Osteoblast (primary cell): Measurements from ENCODE around the gene PDCD1LG2. TPM values are rescaled to one million over a fixed set of nuclear protein-coding genes. Genes with fewer than 3 reads are reported as not detected.

Source experiments
- DNase-seq: peaks from one replicate; pipeline ENCODE4 v3.0.0; 2011; ENCODE audit warnings: low spot score, mixed read lengths; ENCODE audit not compliant: insufficient read length; ENCODE audit errors: missing footprints
- H2AFZ ChIP-seq: 2 replicates; pipeline ENCODE4 v1.6.0; 2011; ENCODE audit warnings: mild to moderate bottlenecking, low read length
- H3K27ac ChIP-seq: 2 replicates; pipeline ENCODE4 v1.5.1; 2011; ENCODE audit warnings: mild to moderate bottlenecking, low read depth, low read length, moderate library complexity
- H3K27me3 ChIP-seq: 2 replicates; pipeline ENCODE4 v1.6.0; 2012; ENCODE audit warnings: mild to moderate bottlenecking, control low read depth, inconsistent platforms, low read length, moderate library complexity; ENCODE audit not compliant: insufficient read depth
- H3K36me3 ChIP-seq: 2 replicates; pipeline ENCODE4 v1.5.1; 2011; ENCODE audit warnings: mild to moderate bottlenecking, low read length, control low read depth, moderate library complexity; ENCODE audit not compliant: insufficient read depth
- H3K4me1 ChIP-seq: 2 replicates; pipeline ENCODE4 v1.5.1; 2011; ENCODE audit warnings: mild to moderate bottlenecking, low read length, control low read depth, moderate library complexity; ENCODE audit not compliant: insufficient read depth
- H3K4me2 ChIP-seq: 2 replicates; pipeline ENCODE4 v1.6.0; 2011; ENCODE audit warnings: mild to moderate bottlenecking, low read length; ENCODE audit not compliant: insufficient read depth
- H3K4me3 ChIP-seq: fragments of 200-600 bp; sonication (generic); 3 replicates; pipeline ENCODE4 v1.5.1; 2012; ENCODE audit warnings: mild to moderate bottlenecking, low read length, inconsistent platforms; ENCODE audit not compliant: insufficient read depth
- H3K79me2 ChIP-seq: 2 replicates; pipeline ENCODE4 v1.6.0; 2012; ENCODE audit warnings: mild to moderate bottlenecking, low read length, control low read depth, inconsistent platforms; ENCODE audit not compliant: insufficient read depth
- H3K9me3 ChIP-seq: 2 replicates; pipeline ENCODE4 v1.5.1; 2011; ENCODE audit warnings: low read depth, low read length, control low read depth
- H4K20me1 ChIP-seq: 2 replicates; pipeline ENCODE4 v1.6.0; 2012; ENCODE audit warnings: mild to moderate bottlenecking, low read length, control low read depth; ENCODE audit not compliant: insufficient read depth
- CTCF ChIP-seq: IDR thresholded peaks from 2 replicates; pipeline ENCODE4 v1.5.1; 2011; ENCODE audit warnings: mild to moderate bottlenecking, low read depth, low read length, moderate library complexity; ENCODE audit errors: extremely low read depth
- total RNA-seq: library from RNA; depleted of rRNA; stranded (reverse); fragments of >200 nt; gene quantifications from 2 replicates; pipeline ENCODE4 v1.2.3, GENCODE V29; 2012

Gene PDCD1LG2
- total RNA-seq, 1 donor: 4.7 TPM

DNA sequence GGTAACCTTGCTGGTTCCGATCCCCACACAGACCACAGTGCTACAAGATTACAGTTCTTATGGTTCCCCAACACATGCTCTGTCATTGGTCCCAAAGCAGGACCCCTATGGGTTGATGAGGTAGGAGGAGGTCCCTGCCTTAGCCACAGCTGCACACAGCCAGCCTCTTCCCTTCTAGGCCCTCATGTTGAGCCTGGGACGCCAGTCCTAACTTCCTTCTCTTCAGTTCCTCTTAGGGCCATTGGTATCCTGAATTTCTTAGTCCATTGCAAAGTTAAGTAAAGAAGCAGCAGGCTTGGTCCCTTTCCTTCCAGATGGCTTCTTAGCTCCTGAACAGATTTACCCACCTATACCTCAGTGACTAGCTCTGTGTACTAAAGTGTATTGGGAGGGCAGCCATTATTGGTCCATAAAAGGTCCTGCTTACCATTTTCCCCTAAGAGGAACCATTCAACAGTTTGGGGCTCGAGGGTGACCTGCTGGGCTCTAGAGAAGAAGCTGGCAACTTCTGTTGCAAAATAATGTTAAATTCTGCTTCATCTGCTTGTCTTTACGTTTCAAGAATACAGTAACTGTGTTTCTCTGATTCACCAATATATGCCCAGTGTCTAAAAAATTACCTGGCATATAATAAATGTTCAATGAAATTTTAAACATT is 50.2 kb downstream of the PDCD1LG2 start:
- no peak for DNase-seq
- H3K27me3 ChIP-seq: no peaks in the 10 kb centered on the region
- TF ChIP-seq CTCF: no peak
- no peak overlapping the region for H3K4me3 ChIP-seq
- peaks cover 13% of the 10 kb centered on the region for H3K36me3 ChIP-seq
- H3K27ac ChIP-seq: no peak overlapping the region
- no peak overlapping the region for H2AFZ ChIP-seq
- H3K4me1 ChIP-seq: peaks cover 13% of the 10 kb centered on the region
- H3K9me3 ChIP-seq: no peaks in the 10 kb centered on the region
- H3K4me2 ChIP-seq: no peak overlapping the region
- H4K20me1 ChIP-seq: no peaks in the 10 kb centered on the region
- no peaks in the 10 kb centered on the region for H3K79me2 ChIP-seq

GRCh38 chr9:5561828-5562488 is 51.6 kb downstream of the PDCD1LG2 start:
- no peaks in the 10 kb centered on the region for H3K79me2 ChIP-seq
- H4K20me1 ChIP-seq: no peaks in the 10 kb centered on the region
- H3K4me2 ChIP-seq: no peak overlapping the region
- no peak for DNase-seq
- no peaks in the 10 kb centered on the region for H3K9me3 ChIP-seq
- H2AFZ ChIP-seq: no peak overlapping the region
- no peaks in the 10 kb centered on the region for H3K27me3 ChIP-seq
- peaks cover 13% of the 10 kb centered on the region for H3K36me3 ChIP-seq
- no peak overlapping the region for H3K27ac ChIP-seq
- H3K4me3 ChIP-seq: no peak overlapping the region
- no peak for TF ChIP-seq CTCF
- peaks cover 13% of the 10 kb centered on the region for H3K4me1 ChIP-seq

DNA sequence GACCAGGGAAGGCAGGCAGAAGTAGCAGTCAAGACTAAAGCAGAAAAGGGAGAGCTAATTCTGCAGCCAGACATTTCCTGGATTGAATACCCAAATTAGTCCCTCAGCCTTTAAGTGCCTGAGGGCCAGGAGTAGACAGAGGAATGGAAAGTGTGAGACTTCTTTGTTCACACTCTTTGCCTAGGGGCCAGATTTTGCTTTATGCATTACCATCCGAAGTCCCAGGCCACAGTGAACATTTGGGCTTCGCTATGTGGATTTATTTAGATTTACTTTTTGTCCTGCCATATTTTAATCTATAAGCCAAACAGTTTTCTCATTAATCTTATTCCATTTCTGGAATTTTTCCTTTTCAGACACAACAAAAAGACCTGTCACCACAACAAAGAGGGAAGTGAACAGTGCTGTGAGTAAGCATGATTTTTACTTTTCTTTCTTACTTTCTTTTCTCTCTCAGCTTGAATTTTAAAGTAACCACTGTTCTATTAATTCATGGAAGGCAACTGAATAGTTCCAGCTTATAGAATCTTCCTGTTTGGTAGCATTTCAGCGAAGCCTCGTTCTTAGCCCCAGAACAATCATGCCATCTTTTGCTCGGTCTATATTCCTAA is 52.6 kb downstream of the PDCD1LG2 start:
- Histone ChIP-seq H3K4me2 (no peak overlapping the region), H3K36me3 (peaks cover 13% of the 10 kb centered on the region), H2AFZ (no peak overlapping the region), H3K79me2 (no peaks in the 10 kb centered on the region), H3K4me3 (no peak overlapping the region), H4K20me1 (no peaks in the 10 kb centered on the region), H3K27ac (no peak overlapping the region), H3K27me3 (no peaks in the 10 kb centered on the region), H3K4me1 (peaks cover 13% of the 10 kb centered on the region), H3K9me3 (no peaks in the 10 kb centered on the region)
- no peak for DNase-seq
- no peak for TF ChIP-seq CTCF

DNA sequence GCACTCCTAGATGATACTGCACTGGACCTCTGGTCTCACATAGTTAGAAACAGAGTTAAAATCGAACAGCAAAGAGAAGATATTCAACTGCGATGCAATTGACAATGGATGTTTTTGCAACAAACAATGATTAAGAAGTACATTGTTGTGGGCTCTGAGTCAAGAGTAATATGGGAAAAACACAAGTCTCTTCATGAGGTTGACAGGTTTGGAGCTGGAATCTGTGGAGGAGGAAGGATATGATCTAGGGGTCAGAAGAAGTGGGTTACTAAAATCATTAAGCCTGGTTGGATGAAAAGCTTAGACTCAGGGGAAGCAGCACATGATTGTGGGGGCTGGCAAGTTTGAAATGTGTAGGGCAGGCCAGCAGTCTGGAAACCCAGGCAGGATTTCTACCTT is 53.1 kb downstream of the PDCD1LG2 start:
- Histone ChIP-seq H3K27ac (peak overlapping the region; percentile 21), H3K27me3 (no peaks in the 10 kb centered on the region), H3K9me3 (no peaks in the 10 kb centered on the region), H3K4me3 (no peak overlapping the region), H4K20me1 (no peaks in the 10 kb centered on the region), H3K4me2 (no peak overlapping the region), H3K36me3 (peaks cover 13% of the 10 kb centered on the region), H2AFZ (no peak overlapping the region), H3K79me2 (no peaks in the 10 kb centered on the region), H3K4me1 (peaks cover 13% of the 10 kb centered on the region)
- no peak for DNase-seq
- no peak for TF ChIP-seq CTCF
